Skeletal muscle satellite cell (primary cell): ENCODE data around the gene DOCK7.
A peak's percentile ranks its signal among the peaks of the same experiment; 100 is the strongest.

Experiments used
- H3K27me3 ChIP-seq: 2 replicates; pipeline ENCODE4 v1.7.0; 2013; ENCODE audit warnings: low read length; ENCODE audit not compliant: control insufficient read depth, insufficient read depth
- H3K36me3 ChIP-seq: 2 replicates; pipeline ENCODE4 v1.7.0; 2013; ENCODE audit warnings: mild to moderate bottlenecking, control low read depth, low read length; ENCODE audit not compliant: insufficient read depth
- H3K4me1 ChIP-seq: 2 replicates; pipeline ENCODE4 v1.7.0; 2013; ENCODE audit warnings: low read length; ENCODE audit not compliant: control insufficient read depth, insufficient read depth
- H3K4me2 ChIP-seq: 2 replicates; pipeline ENCODE4 v1.7.0; 2013; ENCODE audit warnings: mild to moderate bottlenecking, low read length
- H3K4me3 ChIP-seq: 2 replicates; pipeline ENCODE4 v1.7.0; 2013; ENCODE audit warnings: low read length
- H3K9ac ChIP-seq: 2 replicates; pipeline ENCODE4 v1.7.0; 2013; ENCODE audit warnings: mild to moderate bottlenecking, low read depth, low read length, moderate library complexity
- H3K9me3 ChIP-seq: replicated peaks from 2 replicates; pipeline ENCODE4 v1.7.0; 2013; ENCODE audit warnings: mild to moderate bottlenecking, control low read depth, low read length

The DOCK7 gene

DNA sequence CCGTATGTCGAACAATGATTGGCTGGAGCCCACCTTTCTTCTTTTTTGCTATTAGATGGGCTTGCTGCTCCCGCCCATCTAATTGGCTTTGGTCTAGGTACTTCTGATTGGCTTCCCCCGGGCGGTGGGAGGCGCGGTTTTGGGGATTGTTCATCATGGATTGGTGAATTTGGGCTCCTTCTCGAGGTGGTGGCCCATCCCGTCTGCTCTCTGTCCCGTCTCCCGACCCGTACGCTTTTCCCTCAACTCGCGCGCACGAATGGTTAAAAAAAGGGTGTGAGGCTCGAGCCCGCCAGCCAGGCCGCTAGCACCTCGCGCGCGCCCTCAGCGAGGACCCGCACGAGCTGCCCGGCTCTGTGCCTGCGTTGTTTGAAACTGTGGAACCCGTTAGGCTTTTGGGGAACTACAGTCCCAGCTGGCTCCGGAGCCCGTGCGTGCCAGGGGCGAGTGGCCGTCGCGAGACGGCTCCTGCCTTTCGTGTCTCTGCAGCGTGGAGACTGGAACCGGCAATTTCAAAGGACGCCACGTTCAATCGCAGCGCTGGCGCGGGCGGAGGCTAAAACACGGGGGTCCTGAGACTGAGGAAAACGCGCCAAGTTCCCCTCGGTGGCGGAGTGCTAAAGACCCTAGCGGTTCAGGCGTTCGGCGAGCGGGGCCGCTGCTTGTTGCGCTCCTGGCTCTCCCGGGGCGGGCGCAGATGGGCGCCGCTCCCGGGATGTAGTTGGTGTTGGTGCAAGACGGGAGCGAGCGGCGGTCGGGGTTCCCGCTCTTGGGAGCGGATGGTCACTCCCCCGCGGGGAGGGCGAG is 251.5 kb downstream of the DOCK7 start, which contains the start of gene USP1:
USP1 (plus strand) TSS at position 584 of the 807 bp plus-strand sequence. CDS start 2,819 bp downstream, outside the sequence.
- Histone ChIP-seq H3K9ac (peak within 1 kb of the TSS; percentile 99), H3K4me3 (peak within 1 kb of the TSS; percentile 90), H3K4me2 (peak within 1 kb of the TSS; percentile 94), H3K27me3 (no peaks in the 10 kb centered on the region), H3K4me1 (peaks cover 14% of the 10 kb centered on the region), H3K9me3 (no peaks in the 10 kb centered on the region), H3K36me3 (peaks cover 2% of the 10 kb centered on the region)

- Histone ChIP-seq H3K4me1 (peaks cover 14% of the 10 kb centered on the region), H3K9ac (peak overlapping the region; percentile 99), H3K27me3 (no peaks in the 10 kb centered on the region), H3K36me3 (no peaks in the 10 kb centered on the region), H3K4me3 (peak overlapping the region; percentile 90), H3K4me2 (peak overlapping the region; percentile 88), H3K9me3 (no peaks in the 10 kb centered on the region)
These were observed 252.1 kb downstream of the DOCK7 start for GRCh38 chr1:62436039-62436465.

- H3K4me3 ChIP-seq: peak overlapping the region; percentile 90
- no peaks in the 10 kb centered on the region for H3K9me3 ChIP-seq
- peaks cover 14% of the 10 kb centered on the region for H3K4me1 ChIP-seq
- peaks cover 3% of the 10 kb centered on the region for H3K27me3 ChIP-seq
- peak overlapping the region; percentile 88 for H3K4me2 ChIP-seq
- H3K36me3 ChIP-seq: no peaks in the 10 kb centered on the region
- H3K9ac ChIP-seq: peak overlapping the region; percentile 99
These were observed 252.8 kb downstream of the DOCK7 start for GRCh38 chr1:62435231-62436038.

DNA sequence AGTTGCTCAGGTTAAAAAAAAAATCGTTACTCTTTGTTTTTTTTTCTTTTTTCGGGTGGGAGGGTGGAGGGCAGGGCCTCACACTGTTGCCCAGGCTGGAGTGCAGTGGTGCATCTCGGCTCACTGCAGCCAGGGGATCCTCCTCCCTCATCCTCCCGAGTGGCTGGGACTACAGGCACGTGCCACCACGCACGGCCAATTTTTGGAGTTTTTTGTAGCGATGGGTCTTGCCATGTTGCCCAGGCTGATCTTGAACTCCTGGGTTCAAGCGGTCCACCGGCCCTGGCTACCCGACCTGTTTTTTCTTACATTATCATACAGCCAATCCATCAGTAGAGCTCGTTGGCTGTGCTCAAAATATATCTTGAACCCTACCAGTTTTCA is 253.6 kb downstream of the DOCK7 start:
- Histone ChIP-seq H3K36me3 (no peaks in the 10 kb centered on the region), H3K9me3 (no peaks in the 10 kb centered on the region), H3K4me3 (no peak overlapping the region), H3K4me2 (no peak overlapping the region), H3K9ac (no peak overlapping the region), H3K27me3 (peaks cover 4% of the 10 kb centered on the region), H3K4me1 (peaks cover 14% of the 10 kb centered on the region)

DNA sequence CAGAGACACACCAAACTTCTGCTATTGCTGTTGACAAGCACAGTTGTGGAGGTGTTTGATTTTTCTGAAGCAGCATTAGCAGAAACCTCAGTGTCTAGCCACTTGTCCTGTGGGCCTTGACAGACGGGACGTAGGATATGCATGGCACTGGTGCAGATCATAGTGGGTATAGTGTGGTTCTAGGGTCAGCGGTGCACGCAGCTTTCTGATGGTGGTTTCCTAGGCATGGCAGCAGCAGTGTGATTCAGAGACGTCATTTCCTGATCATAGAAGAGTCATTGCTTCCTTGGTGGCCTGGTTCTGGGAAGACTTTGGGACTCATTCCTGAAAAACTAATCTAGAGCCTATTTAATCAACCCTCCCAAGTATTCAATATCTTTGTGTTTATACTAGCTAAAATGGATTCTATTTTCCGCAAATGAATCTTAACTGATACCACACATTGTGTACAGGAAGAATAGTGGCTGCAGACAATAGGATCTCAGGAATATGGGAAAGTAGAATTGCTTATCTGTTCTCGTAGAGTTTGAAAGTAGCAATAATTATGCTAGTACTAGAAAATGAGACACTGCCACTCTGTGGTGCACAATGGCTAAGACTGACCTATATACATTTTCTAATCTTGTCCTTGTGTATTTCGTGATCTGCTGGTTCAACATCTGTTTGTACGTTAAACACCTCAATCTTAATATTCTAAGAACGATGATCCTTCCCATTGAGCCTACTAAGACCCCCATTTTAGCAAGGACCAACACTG is 254.1 kb downstream of the DOCK7 start:
- Histone ChIP-seq H3K27me3 (peaks cover 4% of the 10 kb centered on the region), H3K4me2 (no peak overlapping the region), H3K36me3 (no peaks in the 10 kb centered on the region), H3K4me3 (no peak overlapping the region), H3K9me3 (no peaks in the 10 kb centered on the region), H3K9ac (no peak overlapping the region), H3K4me1 (peaks cover 14% of the 10 kb centered on the region)

GRCh38 chr1:62429581-62429980 is 258.6 kb downstream of the DOCK7 start:
- Histone ChIP-seq H3K27me3 (peaks cover 6% of the 10 kb centered on the region), H3K4me2 (no peak overlapping the region), H3K4me1 (peaks cover 3% of the 10 kb centered on the region), H3K9me3 (no peaks in the 10 kb centered on the region), H3K4me3 (no peak overlapping the region), H3K9ac (no peak overlapping the region), H3K36me3 (no peaks in the 10 kb centered on the region)

DNA sequence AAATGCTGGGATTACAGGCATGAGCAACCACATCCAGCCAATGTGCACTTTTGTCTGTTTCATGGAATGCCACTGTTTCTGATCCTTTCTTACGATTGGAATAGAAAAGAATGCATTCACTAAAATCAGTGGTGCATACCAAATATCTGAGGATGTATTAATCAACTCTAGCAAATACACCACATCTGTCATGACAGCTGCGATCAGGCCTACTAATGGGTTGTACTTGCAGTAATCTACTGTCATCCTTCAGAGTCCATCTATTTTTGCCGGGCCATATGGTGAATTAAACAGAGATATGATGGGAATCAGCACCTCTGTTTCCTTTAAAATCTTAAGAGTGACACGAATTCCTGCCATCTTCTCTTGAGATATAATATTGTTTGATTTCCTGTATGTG is 259.8 kb downstream of the DOCK7 start:
- peaks cover 6% of the 10 kb centered on the region for H3K27me3 ChIP-seq
- no peaks in the 10 kb centered on the region for H3K36me3 ChIP-seq
- peaks cover 7% of the 10 kb centered on the region for H3K4me1 ChIP-seq
- H3K4me2 ChIP-seq: no peak overlapping the region
- no peak overlapping the region for H3K4me3 ChIP-seq
- no peaks in the 10 kb centered on the region for H3K9me3 ChIP-seq
- H3K9ac ChIP-seq: no peak overlapping the region

DNA sequence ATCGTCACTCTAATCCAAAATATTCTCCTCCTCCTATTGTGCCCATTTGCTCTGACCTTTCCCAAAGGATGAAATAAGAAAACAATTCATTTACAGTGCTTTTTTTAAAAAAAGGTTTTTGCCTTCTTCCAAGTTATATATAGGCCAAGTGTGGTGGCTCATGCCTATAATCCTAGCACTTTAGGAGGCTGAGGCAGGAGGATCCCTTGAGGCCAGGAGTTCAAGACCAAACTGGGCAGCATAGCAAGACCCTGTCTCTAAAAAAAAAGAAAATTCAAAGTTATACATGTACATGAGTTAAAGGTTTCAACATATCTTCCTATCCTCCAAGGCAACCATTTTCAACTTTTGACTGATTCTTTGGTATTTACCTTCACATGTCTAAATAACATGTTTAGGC is 261.4 kb downstream of the DOCK7 start:
- Histone ChIP-seq H3K27me3 (peaks cover 6% of the 10 kb centered on the region), H3K4me1 (peaks cover 7% of the 10 kb centered on the region), H3K4me2 (no peak overlapping the region), H3K9ac (no peak overlapping the region), H3K4me3 (no peak overlapping the region), H3K36me3 (no peaks in the 10 kb centered on the region), H3K9me3 (no peaks in the 10 kb centered on the region)

- H3K27me3 ChIP-seq: peaks cover 6% of the 10 kb centered on the region
- H3K9me3 ChIP-seq: no peaks in the 10 kb centered on the region
- no peak overlapping the region for H3K4me2 ChIP-seq
- H3K4me3 ChIP-seq: no peak overlapping the region
- no peaks in the 10 kb centered on the region for H3K36me3 ChIP-seq
- H3K9ac ChIP-seq: no peak overlapping the region
- peaks cover 7% of the 10 kb centered on the region for H3K4me1 ChIP-seq
These were observed 261.9 kb downstream of the DOCK7 start for GRCh38 chr1:62426237-62426636.

DNA sequence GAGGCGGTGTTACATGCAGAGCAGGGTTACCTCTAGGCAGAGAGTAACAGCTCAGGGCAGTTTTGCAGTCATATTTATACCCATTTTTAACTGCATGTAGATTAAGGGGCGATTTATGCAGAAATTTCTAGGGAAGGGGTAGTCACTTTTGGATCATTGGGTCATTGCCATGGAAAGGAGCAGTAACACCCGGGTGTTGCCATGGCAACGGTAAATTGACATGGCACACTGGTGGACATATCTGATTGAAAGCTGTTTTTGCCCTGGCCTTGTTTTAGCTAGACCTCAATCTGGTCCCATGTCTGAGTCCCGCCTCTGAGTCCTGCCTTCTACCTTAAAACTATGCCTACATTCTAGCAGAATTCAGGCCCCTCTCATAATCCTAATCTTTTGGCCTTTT is 263.1 kb downstream of the DOCK7 start:
- peaks cover 2% of the 10 kb centered on the region for H3K27me3 ChIP-seq
- no peak overlapping the region for H3K4me3 ChIP-seq
- peaks cover 7% of the 10 kb centered on the region for H3K4me1 ChIP-seq
- no peaks in the 10 kb centered on the region for H3K36me3 ChIP-seq
- no peak overlapping the region for H3K9ac ChIP-seq
- H3K4me2 ChIP-seq: no peak overlapping the region
- no peaks in the 10 kb centered on the region for H3K9me3 ChIP-seq

DNA sequence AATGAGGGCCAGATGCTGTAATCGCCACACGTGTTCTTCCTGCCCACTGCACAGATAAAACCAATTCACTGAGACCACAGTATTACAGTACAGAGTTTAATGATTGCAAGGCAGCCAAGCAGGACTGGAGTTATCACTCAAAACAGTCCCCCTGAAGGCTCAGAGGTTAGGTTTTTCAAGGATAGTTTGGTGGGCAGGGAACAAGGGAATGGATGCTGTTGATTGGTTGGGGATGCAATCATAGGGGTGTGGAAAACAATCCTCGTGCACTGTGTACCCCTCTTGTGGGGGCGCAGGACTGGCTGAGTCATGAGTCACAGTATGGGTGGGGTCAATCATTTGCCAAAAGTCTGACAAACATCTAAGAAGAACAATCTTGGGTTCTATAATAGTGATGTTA is 263.8 kb downstream of the DOCK7 start:
- peaks cover 2% of the 10 kb centered on the region for H3K27me3 ChIP-seq
- no peaks in the 10 kb centered on the region for H3K36me3 ChIP-seq
- H3K9me3 ChIP-seq: no peaks in the 10 kb centered on the region
- no peak overlapping the region for H3K9ac ChIP-seq
- no peak overlapping the region for H3K4me3 ChIP-seq
- H3K4me2 ChIP-seq: peak overlapping the region; percentile 23
- peaks cover 7% of the 10 kb centered on the region for H3K4me1 ChIP-seq
